Measurements from ENCODE around the gene CD55. TPM values are rescaled to one million over a fixed set of nuclear protein-coding genes. Genes with fewer than 3 reads are reported as not detected.

CD55 gene
- polyA plus RNA-seq, 1 of the 3 experiments (the other 2 are of a cell fraction) = 10.4 TPM

GRCh38 chr1:207317561-207317960, 3.9 kb upstream of the CD55 start:
- Histone ChIP-seq H2AFZ (ENCODE audit: low read depth) (no peak overlapping the region), H4K20me1 (ENCODE audit: insufficient read depth) (no peaks in the 10 kb centered on the region), H3K9me3 (no peaks in the 10 kb centered on the region), H3K36me3 (replicated peaks in 1 of 2; ENCODE audit: control insufficient read depth in 1 of 2, insufficient read depth in 2 of 2, low read length in 1 of 2) (no peaks in the 10 kb centered on the region), H3K27me3 (ENCODE audit: insufficient read depth) (peaks cover 21% of the 10 kb centered on the region; the same call in 1 of the 2 replicates), H3K4me3 (ENCODE audit: low read depth in 2 of 2, low read length in 1 of 2) (no peak overlapping the region), H3F3A (replicated peaks; ENCODE audit: insufficient read depth) (no peaks in the 10 kb centered on the region), H3K27ac (ENCODE audit: low read depth in 2 of 2, low read length in 1 of 2) (no peak overlapping the region), H3K79me2 (ENCODE audit: insufficient read depth) (no peaks in the 10 kb centered on the region), H3K4me2 (no peak overlapping the region), H3K4me1 (ENCODE audit: control insufficient read depth in 1 of 2, insufficient read depth in 2 of 2, low read depth in 1 of 2, low read length in 1 of 2) (peaks cover 0 to 3% of the 10 kb centered on the region in 2 experiments; a peak in 2 of 4 replicates), H3K9ac (no peak overlapping the region), H3K9me2 (no peaks in the 10 kb centered on the region)
- TF ChIP-seq RCOR1 (IDR thresholded peaks at IDR 0.05; ENCODE audit: low read length) = no peak
- no peak for TF ChIP-seq ELF1 (IDR thresholded peaks at IDR 0.05)
- no peak for TF ChIP-seq MEF2A (IDR thresholded peaks at IDR 0.05; ENCODE audit: borderline replicate concordance, low read depth)
- no peak for TF ChIP-seq GABPA (IDR thresholded peaks at IDR 0.05; ENCODE audit: low read depth)
- TF ChIP-seq CTCF (IDR thresholded peaks at IDR 0.05) = no peak
- no peak for TF ChIP-seq CHD2 (IDR thresholded peaks at IDR 0.05; ENCODE audit: low read length, partially characterized antibody)
- no peak for TF ChIP-seq MXI1 (IDR thresholded peaks at IDR 0.05; ENCODE audit: low read depth, low read length)
- no peak for TF ChIP-seq SMC3 (IDR thresholded peaks at IDR 0.05; ENCODE audit: low read depth, low read length)
- ChIA-PET POLR2A (no interaction called here), CTCF (no interaction called here)
- DNase-seq = no peak
- WGBS (ENCODE audit: low lambda C conversion rate) = 15% methylated on average over 3 of the region's 3 CpGs

- H2AFZ ChIP-seq (ENCODE audit: low read depth) = no peak overlapping the region
- H3K4me2 ChIP-seq = no peak overlapping the region
- H3F3A ChIP-seq (replicated peaks; ENCODE audit: insufficient read depth) = no peaks in the 10 kb centered on the region
- POLR2A ChIA-PET = no interaction called here
- no peak overlapping the region for H3K27ac ChIP-seq (ENCODE audit: low read depth in 2 of 2, low read length in 1 of 2)
- no peaks in the 10 kb centered on the region for H4K20me1 ChIP-seq (ENCODE audit: insufficient read depth)
- H3K9ac ChIP-seq = no peak overlapping the region
- TF ChIP-seq IRF3 (IDR thresholded peaks at IDR 0.05; ENCODE audit: low read depth, low read length) (no peak), USF1 (IDR thresholded peaks at IDR 0.05; ENCODE audit: borderline replicate concordance, low read depth) (no peak), NFIC (IDR thresholded peaks at IDR 0.05; ENCODE audit: borderline replicate concordance) (no peak), ZBTB33 (IDR thresholded peaks at IDR 0.05; ENCODE audit: borderline replicate concordance, low read depth) (no peak), RAD21 (IDR thresholded peaks at IDR 0.05; ENCODE audit: low read length) (no peak), TCF12 (IDR thresholded peaks at IDR 0.05) (no peak), CTCF (IDR thresholded peaks at IDR 0.05) (no peak), MEF2A (IDR thresholded peaks at IDR 0.05; ENCODE audit: borderline replicate concordance, low read depth) (no peak), USF2 (IDR thresholded peaks at IDR 0.05; ENCODE audit: borderline replicate concordance, low read depth, low read length) (no peak), EP300 (IDR thresholded peaks at IDR 0.05; ENCODE audit: borderline replicate concordance in 1 of 2, low read depth in 1 of 2, low read length in 1 of 2) (no peak), ELF1 (IDR thresholded peaks at IDR 0.05) (no peak), RCOR1 (IDR thresholded peaks at IDR 0.05; ENCODE audit: low read length) (no peak), TEAD4 (IDR thresholded peaks at IDR 0.05; ENCODE audit: borderline replicate concordance, insufficient read depth) (no peak)
- no peaks in the 10 kb centered on the region for H3K79me2 ChIP-seq (ENCODE audit: insufficient read depth)
- 14% methylated on average over 3 of the region's 3 CpGs for WGBS (ENCODE audit: low lambda C conversion rate)
- CTCF ChIA-PET = no interaction called here
- DNase-seq = no peak
- H3K4me3 ChIP-seq (ENCODE audit: low read depth in 2 of 2, low read length in 1 of 2) = no peak overlapping the region
- peaks cover 17% of the 10 kb centered on the region; the same call in 1 of the 2 replicates for H3K27me3 ChIP-seq (ENCODE audit: insufficient read depth)
- no peaks in the 10 kb centered on the region for H3K9me3 ChIP-seq
- H3K36me3 ChIP-seq (replicated peaks in 1 of 2; ENCODE audit: control insufficient read depth in 1 of 2, insufficient read depth in 2 of 2, low read length in 1 of 2) = no peaks in the 10 kb centered on the region
- H3K9me2 ChIP-seq = no peaks in the 10 kb centered on the region
- H3K4me1 ChIP-seq (ENCODE audit: control insufficient read depth in 1 of 2, insufficient read depth in 2 of 2, low read depth in 1 of 2, low read length in 1 of 2) = peaks cover 0 to 3% of the 10 kb centered on the region in 2 experiments; a peak in 2 of 4 replicates
Measured at GRCh38 chr1:207318072-207318619, 3.3 kb upstream of the CD55 start.
